Hematopoietic multipotent progenitor cell (in vitro differentiated cells): ENCODE data around the gene SLC10A2. TPM values are rescaled to one million over a fixed set of nuclear protein-coding genes. Genes with fewer than 3 reads are reported as not detected.
A peak's percentile ranks its signal among the peaks of the same experiment; 100 is the strongest.
"Not testable (repeated sequence)": the region's sequence is repeated elsewhere in the genome, so short reads cannot be mapped to it uniquely, and the experiment has no call there.

Experiments
- DNase-seq, 3 donors: peaks; one replicate each; pipeline ENCODE4 v3.0.0-alpha.2; 2011 to 2015; ENCODE audit warnings: low read depth in 2 of 3, low spot score in 2 of 3
- total RNA-seq: library from RNA; depleted of rRNA; stranded (reverse); fragments of >200 nt; gene quantifications from one replicate; pipeline ENCODE4 v1.2.3, GENCODE V29; 2012

SLC10A2 gene
- total RNA-seq: not detected

GRCh38 chr13:103066079-103066780 lies at the start of gene SLC10A2:
TSS of gene SLC10A2 (minus strand) at chr13:103066417. CDS start at chr13:103066249, 168 bp downstream.
- no peak for DNase-seq

DNA sequence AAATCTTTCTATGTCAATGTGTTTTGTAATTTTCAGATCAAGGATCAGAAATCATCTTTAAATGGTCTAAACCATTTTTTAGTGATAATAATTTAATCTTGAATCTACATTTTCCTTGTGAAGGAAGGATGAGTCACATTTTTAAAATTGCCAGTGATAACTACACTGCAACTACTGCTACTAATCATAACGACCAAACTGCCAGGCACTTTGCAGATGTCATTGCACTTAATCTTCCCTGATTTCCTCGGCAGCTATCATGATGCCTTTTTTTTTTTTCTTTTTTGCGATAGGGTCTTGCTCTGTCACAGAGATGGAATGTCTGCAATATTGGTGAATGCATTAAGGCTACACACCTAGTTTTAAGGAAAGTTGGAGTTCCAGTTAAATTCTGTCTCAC lies 41.4 kb upstream of the SLC10A2 start:
- no peak for DNase-seq

GRCh38 chr13:103104340-103104739 lies 38.1 kb upstream of the SLC10A2 start:
- no peak for DNase-seq

- peak in 1 of 3 donors; percentile 64 for DNase-seq
These were observed 37.2 kb upstream of the SLC10A2 start for GRCh38 chr13:103103456-103103855.

DNA sequence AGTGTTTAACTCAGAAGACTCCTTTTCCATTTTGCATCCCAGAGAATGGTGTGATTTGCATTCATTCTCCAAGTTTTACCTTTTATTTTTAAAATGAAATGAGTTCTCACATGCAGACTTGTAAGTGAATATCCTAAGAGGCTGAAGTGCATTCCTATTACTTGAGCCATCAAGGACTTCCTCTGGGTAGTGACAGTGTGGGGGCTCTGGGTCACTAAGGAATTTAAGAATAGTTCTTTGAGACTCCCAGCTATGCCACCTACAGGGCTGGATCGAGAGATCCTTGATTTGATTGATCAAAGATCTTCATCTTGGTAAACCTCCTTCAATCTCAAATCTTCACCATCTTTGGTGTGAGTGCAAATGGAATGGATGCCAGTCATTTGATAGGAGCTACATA lies 36.3 kb upstream of the SLC10A2 start:
- no peak for DNase-seq

DNA sequence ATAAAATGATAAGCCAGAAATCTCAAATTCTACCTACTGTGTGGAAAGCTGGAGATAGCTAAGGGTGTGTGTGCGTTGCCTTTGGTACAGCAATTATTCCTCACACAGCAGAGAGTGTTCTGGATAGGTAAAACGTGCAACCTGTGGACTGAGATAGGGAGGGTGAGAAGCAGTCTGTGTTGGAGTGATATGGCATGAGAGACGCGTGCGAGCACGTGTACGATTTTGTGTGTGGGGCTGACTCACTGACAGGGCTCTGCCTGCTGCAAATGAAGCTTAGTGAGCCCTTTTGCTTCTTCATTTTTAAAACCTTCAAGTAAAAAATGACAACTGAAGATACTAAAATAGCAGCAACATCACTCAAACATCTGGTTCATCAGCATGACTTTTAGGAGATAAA lies 35.7 kb upstream of the SLC10A2 start:
- DNase-seq: peak in 2 of 3 donors; percentile 29 to 53

DNA sequence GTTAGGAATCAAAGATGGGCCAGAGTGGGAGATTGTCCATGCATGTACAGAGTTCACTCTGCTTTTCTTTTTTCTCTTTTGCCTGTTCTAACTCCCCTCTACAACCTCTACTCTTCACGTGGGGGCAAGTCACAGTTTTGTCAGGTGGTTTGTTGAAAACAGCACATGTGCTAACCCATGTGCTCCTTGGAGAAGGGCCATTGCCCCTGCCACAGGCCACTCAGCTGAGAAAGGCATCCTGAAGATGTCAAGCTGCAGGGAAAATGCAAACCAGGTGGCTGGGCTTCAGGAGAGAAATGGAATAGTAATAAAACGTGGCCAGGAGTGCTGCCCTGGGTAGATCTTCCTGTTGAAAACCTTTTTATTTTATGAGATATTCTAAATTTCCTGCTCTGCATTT lies 35.3 kb upstream of the SLC10A2 start:
- DNase-seq: no peak

DNA sequence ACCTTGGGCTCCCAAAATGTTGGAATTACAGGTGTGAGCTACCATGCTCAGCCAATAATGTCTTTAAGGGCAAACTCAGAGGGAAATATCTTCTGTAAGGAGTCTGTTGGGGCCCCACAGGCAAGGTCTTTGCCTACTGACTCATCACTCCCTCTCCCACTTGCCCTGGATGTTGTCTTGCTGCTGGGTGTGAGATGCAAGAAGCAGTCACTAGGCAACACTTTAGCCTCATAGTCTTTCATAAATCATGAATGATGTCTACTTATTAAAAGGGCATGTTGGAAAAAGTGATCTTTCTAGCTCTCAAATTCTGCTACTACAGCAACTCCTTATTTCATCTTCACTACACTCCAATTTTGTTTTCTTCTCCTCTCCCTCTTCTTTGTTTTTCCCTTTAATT lies 34.6 kb upstream of the SLC10A2 start:
- peak in 1 of 3 donors; percentile 43 for DNase-seq

- DNase-seq: no peak
These were observed 33.6 kb upstream of the SLC10A2 start for GRCh38 chr13:103099722-103100293.

DNA sequence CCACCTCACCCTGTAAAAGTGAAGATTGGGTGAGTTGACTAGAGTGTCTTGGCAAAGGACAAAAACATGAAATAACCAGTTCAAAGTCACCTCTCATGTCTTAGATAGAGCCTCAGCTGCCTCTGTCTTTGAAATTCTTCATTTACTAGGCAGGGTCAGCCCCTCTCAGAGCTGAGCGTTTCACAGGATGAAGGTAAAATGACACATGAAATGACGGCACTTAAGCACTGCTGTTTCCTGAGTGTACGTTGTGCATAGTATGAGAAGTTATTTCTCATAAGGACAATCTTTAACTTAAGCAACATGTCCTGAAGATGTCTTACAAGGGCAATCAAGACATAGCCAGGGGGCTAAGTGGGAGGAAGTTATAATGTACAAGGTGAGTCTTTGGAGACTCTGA lies 32.3 kb upstream of the SLC10A2 start:
- DNase-seq: no peak

DNA sequence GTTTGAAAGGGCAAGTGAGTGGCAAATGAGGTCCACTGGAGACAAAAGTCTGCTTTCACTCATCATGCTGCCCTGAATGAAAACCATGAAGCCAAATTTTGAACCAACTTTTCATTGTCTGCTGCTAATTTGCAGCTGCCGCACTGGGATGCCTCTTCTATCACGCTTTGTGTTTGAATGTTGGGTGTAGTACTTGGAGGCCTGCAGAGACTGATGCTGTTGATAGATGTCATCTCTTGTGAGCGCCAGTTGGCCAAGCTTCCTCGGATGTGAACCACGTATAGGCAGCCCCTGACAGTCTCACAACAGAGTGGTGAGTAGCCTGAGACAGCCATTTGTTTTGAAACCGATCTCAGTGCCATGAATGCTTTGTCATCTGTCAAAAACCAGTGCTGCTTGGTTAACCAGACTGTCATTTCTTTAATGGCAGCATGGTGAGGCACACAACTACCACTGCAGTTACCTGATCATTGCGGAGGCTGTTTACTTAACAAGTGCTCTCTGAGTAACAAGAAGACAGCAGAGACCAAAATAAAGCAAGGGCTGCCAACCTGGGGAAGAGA lies 31.2 kb upstream of the SLC10A2 start:
- no peak for DNase-seq

DNA sequence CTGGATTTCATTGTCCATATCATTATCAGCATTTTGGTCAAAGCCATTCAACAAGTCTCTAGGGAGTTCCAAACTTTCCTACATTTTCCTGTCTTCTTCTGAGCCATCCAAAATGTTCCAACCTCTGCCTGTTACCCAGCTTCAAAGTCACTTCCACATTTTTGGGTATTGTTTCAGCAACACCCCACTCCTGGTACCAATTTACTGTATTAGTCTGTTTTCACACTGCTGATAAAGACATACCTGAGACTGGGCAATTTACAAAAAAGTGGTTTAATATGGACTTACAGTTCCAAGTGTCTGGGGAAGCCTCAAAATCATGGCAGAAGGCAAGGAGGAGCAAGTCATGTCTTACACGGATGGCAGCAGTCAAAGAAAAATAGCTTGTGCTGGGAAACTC lies 27.4 kb upstream of the SLC10A2 start:
- not testable (repeated sequence) for DNase-seq

DNA sequence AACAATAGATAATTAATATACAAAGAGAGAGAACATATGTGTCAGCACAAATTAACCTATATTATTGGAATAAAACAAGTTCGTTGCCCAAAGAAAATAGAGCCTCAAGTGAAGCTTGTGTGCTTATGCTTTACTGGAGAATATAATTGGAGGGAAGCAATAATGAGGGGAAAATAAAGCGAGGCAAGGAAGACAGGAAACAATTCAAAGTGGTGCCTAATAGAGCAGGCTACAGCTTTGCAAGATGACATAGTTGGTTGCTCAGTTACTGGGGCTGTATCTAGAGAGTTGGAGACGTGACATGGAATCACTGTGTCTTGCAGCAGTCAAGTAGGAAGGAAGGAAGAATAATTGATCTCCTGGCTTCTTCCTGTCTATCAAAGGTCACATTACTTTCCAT lies 21.1 kb upstream of the SLC10A2 start:
- DNase-seq: no peak

GRCh38 chr13:103081435-103081834 lies 15.2 kb upstream of the SLC10A2 start:
- no peak for DNase-seq

- DNase-seq: peak in 2 of 3 donors; percentile 26 to 71
These were observed 11.9 kb upstream of the SLC10A2 start for GRCh38 chr13:103078158-103078557.

- DNase-seq: no peak
These were observed 2.6 kb upstream of the SLC10A2 start for GRCh38 chr13:103068836-103069235.

GRCh38 chr13:103067751-103068555 lies 1.7 kb upstream of the SLC10A2 start:
- DNase-seq: no peak

DNA sequence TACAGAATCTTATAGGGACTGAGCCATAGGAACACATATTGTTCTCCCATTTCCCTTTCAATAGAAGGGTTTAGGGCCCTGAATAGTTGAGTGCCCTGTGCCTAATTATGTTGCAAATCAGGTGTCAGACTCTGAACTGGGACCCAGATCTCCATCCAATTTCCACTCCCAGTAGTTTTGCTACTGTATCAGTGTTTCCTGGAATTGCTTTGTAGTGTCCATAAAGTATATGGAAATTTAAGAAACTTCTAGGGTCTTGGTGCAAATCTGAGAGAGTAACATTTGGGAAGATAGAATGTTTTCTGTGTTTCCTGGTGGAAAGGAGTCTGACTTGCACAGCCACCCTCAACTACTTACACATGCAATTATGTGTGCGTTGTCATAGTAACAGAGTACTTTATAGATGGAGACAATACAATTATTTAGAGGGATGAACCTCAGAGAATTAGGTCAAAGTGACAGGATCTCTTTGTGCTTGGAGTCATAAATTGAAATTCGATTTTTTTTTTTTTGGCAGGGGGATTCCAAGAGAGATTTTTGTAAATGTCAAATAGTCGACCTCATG lies 646 bp upstream of the SLC10A2 start:
- no peak for DNase-seq

- DNase-seq: no peak
These were observed 2.8 kb downstream of the SLC10A2 start for GRCh38 chr13:103063376-103063775.

GRCh38 chr13:103062079-103062478 lies 4.1 kb downstream of the SLC10A2 start:
- DNase-seq: no peak

DNA sequence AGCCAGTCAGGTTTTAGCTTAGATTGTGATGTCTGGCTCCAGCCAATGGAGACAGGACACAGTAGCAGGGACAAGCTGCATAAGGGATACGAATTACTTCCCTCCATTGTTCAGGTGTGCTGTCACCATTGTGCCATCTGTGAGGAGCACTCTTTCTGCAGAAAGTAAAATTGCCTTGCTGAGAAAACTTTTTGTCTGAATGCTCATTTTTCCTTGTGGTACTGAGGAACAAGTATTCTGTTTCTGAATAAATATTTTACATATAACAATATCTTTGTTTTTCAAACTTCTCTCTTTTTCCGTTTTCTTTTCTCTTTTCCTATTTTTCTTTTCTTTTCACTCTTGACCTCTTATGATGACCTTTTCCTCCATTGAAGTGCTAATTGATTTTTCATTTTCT lies 10.2 kb downstream of the SLC10A2 start:
- DNase-seq: no peak
